ENCODE measurements around the gene NET1. TPM values are rescaled to one million over a fixed set of nuclear protein-coding genes. Genes with fewer than 3 reads are reported as not detected.

Gene NET1
- total RNA-seq, 1 donor = 51.0 TPM

DNA sequence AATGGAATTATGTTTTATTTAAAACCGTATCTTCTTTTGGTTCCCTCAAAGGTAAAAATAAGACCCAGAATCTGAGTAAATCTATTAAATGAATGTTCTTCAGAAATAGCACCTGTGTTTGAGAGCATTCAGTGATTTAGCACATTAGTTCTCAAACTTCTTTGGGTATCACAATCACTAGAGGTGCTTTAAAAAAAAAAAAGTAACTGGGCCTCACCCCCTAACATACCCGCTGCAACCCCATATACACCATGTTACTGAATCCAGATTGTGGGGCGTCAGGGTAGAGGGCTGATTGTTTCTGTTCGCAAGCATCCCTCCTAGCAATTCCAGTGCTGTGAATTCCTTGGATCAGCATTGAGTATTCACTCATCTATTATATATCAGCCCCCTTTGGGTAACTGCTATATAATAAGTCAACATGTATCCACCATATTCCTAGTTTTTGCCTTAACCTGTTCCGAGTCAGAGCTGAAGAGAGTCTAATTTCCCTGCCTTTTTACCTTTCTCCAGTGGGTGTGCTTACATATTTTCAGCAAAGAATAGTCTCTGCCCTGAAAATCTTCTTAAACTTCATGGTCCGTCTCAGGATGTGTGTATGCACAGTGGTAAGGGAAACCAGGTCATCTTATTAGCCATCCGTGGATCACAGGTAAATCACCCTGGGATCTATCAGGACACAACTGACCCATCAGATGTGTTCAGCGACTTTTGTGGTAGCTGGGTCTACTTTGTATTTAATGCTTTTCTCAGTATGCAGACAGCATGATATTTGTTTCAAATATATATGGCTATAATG is 46.8 kb downstream of the NET1 start:
- H4K20me1 ChIP-seq (ENCODE audit: insufficient read depth, low read length) = peaks cover 4% of the 10 kb centered on the region
- H2AFZ ChIP-seq (ENCODE audit: low read length) = no peak overlapping the region
- no peaks in the 10 kb centered on the region for H3K9me3 ChIP-seq (ENCODE audit: low read depth, low read length)
- H3K4me2 ChIP-seq (ENCODE audit: insufficient read depth, low read length) = no peak overlapping the region
- H3K36me3 ChIP-seq (ENCODE audit: insufficient read depth, low read length) = peaks cover 65% of the 10 kb centered on the region
- H3K27ac ChIP-seq (ENCODE audit: low read depth, low read length) = no peak overlapping the region
- H3K4me3 ChIP-seq (ENCODE audit: insufficient read depth, low read length) = no peak overlapping the region
- no peaks in the 10 kb centered on the region for H3K79me2 ChIP-seq (ENCODE audit: insufficient read depth, low read length)
- TF ChIP-seq, protein P1, sequence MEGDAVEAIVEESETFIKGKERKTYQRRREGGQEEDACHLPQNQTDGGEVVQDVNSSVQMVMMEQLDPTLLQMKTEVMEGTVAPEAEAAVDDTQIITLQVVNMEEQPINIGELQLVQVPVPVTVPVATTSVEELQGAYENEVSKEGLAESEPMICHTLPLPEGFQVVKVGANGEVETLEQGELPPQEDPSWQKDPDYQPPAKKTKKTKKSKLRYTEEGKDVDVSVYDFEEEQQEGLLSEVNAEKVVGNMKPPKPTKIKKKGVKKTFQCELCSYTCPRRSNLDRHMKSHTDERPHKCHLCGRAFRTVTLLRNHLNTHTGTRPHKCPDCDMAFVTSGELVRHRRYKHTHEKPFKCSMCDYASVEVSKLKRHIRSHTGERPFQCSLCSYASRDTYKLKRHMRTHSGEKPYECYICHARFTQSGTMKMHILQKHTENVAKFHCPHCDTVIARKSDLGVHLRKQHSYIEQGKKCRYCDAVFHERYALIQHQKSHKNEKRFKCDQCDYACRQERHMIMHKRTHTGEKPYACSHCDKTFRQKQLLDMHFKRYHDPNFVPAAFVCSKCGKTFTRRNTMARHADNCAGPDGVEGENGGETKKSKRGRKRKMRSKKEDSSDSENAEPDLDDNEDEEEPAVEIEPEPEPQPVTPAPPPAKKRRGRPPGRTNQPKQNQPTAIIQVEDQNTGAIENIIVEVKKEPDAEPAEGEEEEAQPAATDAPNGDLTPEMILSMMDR (IDR thresholded peaks at IDR 0.05; ENCODE audit: extremely low read depth, low read depth, low read length) = no peak
- no peaks in the 10 kb centered on the region for H3K27me3 ChIP-seq (ENCODE audit: insufficient read depth, low read length)
- no peak for DNase-seq (ENCODE audit: insufficient read length, low spot score, missing footprints)
- peaks cover 7% of the 10 kb centered on the region for H3K4me1 ChIP-seq (ENCODE audit: insufficient read depth, low read length)

DNA sequence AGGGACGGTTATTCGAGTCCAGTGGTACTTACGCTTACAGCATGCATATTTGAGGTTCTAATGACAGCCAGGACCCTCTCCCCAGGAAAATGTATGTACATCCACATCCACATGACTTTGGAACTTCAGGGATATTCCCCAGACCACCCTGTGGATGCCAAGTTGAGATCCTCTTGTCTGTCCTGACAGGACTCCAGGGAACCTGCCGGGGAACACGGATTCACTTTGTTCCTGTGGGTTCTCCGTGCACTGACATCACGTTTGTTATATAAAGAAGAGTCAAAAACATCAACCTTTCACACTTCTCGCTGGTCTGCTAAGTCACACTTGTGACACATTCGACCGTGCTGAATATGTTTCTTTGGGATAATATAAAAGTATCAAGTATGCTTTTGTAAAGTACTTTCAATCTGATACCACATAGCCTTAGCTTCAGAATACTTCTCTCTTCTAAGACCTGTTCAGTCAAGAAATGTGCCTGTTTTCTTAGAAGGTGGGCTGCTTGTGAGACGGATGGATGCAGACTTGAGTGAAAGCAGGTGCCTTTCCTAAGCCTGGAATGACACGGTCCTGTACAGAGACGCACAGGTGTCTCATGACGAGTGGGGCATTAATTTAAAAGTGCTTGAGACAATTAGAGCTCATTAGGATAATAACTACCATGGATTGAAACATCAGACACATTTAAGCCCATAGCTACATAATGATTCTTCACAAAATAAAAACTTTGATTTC is 48.3 kb downstream of the NET1 start:
- DNase-seq (ENCODE audit: insufficient read length, low spot score, missing footprints) = no peak
- no peaks in the 10 kb centered on the region for H3K79me2 ChIP-seq (ENCODE audit: insufficient read depth, low read length)
- H3K9me3 ChIP-seq (ENCODE audit: low read depth, low read length) = no peaks in the 10 kb centered on the region
- H4K20me1 ChIP-seq (ENCODE audit: insufficient read depth, low read length) = peaks cover 4% of the 10 kb centered on the region
- peaks cover 50% of the 10 kb centered on the region for H3K36me3 ChIP-seq (ENCODE audit: insufficient read depth, low read length)
- no peak overlapping the region for H3K4me3 ChIP-seq (ENCODE audit: insufficient read depth, low read length)
- H3K4me1 ChIP-seq (ENCODE audit: insufficient read depth, low read length) = peaks cover 7% of the 10 kb centered on the region
- no peaks in the 10 kb centered on the region for H3K27me3 ChIP-seq (ENCODE audit: insufficient read depth, low read length)
- no peak overlapping the region for H3K27ac ChIP-seq (ENCODE audit: low read depth, low read length)
- H2AFZ ChIP-seq (ENCODE audit: low read length) = no peak overlapping the region
- H3K4me2 ChIP-seq (ENCODE audit: insufficient read depth, low read length) = no peak overlapping the region
- TF ChIP-seq, protein P1 (IDR thresholded peaks at IDR 0.05; ENCODE audit: extremely low read depth, low read depth, low read length) = no peak

DNA sequence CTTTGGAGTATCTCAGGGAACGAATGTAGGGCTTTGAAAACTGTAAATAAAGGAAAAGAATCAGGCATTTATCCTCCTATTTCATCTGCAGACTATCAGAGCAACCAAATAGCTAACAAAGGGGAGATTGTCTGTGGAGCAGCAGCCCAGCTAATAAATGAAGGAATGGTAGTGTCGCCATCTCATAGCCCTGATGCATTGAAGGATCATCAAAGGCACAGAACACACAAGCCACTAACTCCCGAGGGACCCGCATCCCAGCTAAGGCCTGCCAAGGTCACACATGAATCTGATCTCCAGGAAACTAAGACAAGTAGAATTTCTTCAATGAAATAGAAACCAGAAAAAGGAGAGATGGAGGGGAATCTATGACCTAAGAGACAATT is 48.8 kb downstream of the NET1 start:
- H3K9me3 ChIP-seq (ENCODE audit: low read depth, low read length) = no peaks in the 10 kb centered on the region
- peaks cover 44% of the 10 kb centered on the region for H3K36me3 ChIP-seq (ENCODE audit: insufficient read depth, low read length)
- no peaks in the 10 kb centered on the region for H3K27me3 ChIP-seq (ENCODE audit: insufficient read depth, low read length)
- no peaks in the 10 kb centered on the region for H3K79me2 ChIP-seq (ENCODE audit: insufficient read depth, low read length)
- peak overlapping the region; percentile 17 for H3K4me2 ChIP-seq (ENCODE audit: insufficient read depth, low read length)
- no peak overlapping the region for H2AFZ ChIP-seq (ENCODE audit: low read length)
- H4K20me1 ChIP-seq (ENCODE audit: insufficient read depth, low read length) = peaks cover 4% of the 10 kb centered on the region
- TF ChIP-seq, protein P1 (IDR thresholded peaks at IDR 0.05; ENCODE audit: extremely low read depth, low read depth, low read length) = no peak
- peaks cover 7% of the 10 kb centered on the region for H3K4me1 ChIP-seq (ENCODE audit: insufficient read depth, low read length)
- peak; percentile 75 for DNase-seq (ENCODE audit: insufficient read length, low spot score, missing footprints)
- no peak overlapping the region for H3K27ac ChIP-seq (ENCODE audit: low read depth, low read length)
- no peak overlapping the region for H3K4me3 ChIP-seq (ENCODE audit: insufficient read depth, low read length)

Data from osteoblast (primary cell).